Measurements from ENCODE around the gene VPS13C.

The VPS13C gene

GRCh38 chr15:61978225-61978624 is 82.0 kb downstream of the VPS13C start:
- TF ChIP-seq GATA3 (IDR thresholded peaks at IDR 0.05; ENCODE audit: low read depth, low read length): no peak
- TF ChIP-seq GATA2 (IDR thresholded peaks at IDR 0.05; ENCODE audit: low read depth, low read length): no peak

GRCh38 chr15:61974759-61975158 is 85.5 kb downstream of the VPS13C start:
- TF ChIP-seq GATA2 (IDR thresholded peaks at IDR 0.05; ENCODE audit: low read depth, low read length): no peak
- no peak for TF ChIP-seq GATA3 (IDR thresholded peaks at IDR 0.05; ENCODE audit: low read depth, low read length)

- TF ChIP-seq GATA2 (IDR thresholded peaks at IDR 0.05; ENCODE audit: low read depth, low read length): no peak
- TF ChIP-seq GATA3 (IDR thresholded peaks at IDR 0.05; ENCODE audit: low read depth, low read length): no peak
Measured at GRCh38 chr15:61974118-61974517, 86.1 kb downstream of the VPS13C start.

GRCh38 chr15:61951949-61952348 is 108.3 kb downstream of the VPS13C start:
- TF ChIP-seq GATA3 (IDR thresholded peaks at IDR 0.05; ENCODE audit: low read depth, low read length) (no peak), GATA2 (IDR thresholded peaks at IDR 0.05; ENCODE audit: low read depth, low read length) (no peak)

GRCh38 chr15:61946778-61947177 is 113.5 kb downstream of the VPS13C start:
- TF ChIP-seq GATA2 (IDR thresholded peaks at IDR 0.05; ENCODE audit: low read depth, low read length) (no peak), GATA3 (IDR thresholded peaks at IDR 0.05; ENCODE audit: low read depth, low read length) (no peak)

GRCh38 chr15:61943992-61944391 is 116.3 kb downstream of the VPS13C start:
- TF ChIP-seq GATA3 (IDR thresholded peaks at IDR 0.05; ENCODE audit: low read depth, low read length): no peak
- TF ChIP-seq GATA2 (IDR thresholded peaks at IDR 0.05; ENCODE audit: low read depth, low read length): no peak

- TF ChIP-seq GATA3 (IDR thresholded peaks at IDR 0.05; ENCODE audit: low read depth, low read length): no peak
- TF ChIP-seq GATA2 (IDR thresholded peaks at IDR 0.05; ENCODE audit: low read depth, low read length): no peak
Measured at GRCh38 chr15:61938249-61938648, 122.0 kb downstream of the VPS13C start.

- peak; percentile 92 for TF ChIP-seq GATA3 (IDR thresholded peaks at IDR 0.05; ENCODE audit: low read depth, low read length)
- TF ChIP-seq GATA2 (IDR thresholded peaks at IDR 0.05; ENCODE audit: low read depth, low read length): peak; percentile 95
Measured at GRCh38 chr15:61936528-61937195, 123.6 kb downstream of the VPS13C start.

GRCh38 chr15:61935493-61935892 is 124.8 kb downstream of the VPS13C start:
- TF ChIP-seq GATA3 (IDR thresholded peaks at IDR 0.05; ENCODE audit: low read depth, low read length) (no peak), GATA2 (IDR thresholded peaks at IDR 0.05; ENCODE audit: low read depth, low read length) (no peak)

- no peak for TF ChIP-seq GATA3 (IDR thresholded peaks at IDR 0.05; ENCODE audit: low read depth, low read length)
- TF ChIP-seq GATA2 (IDR thresholded peaks at IDR 0.05; ENCODE audit: low read depth, low read length): no peak
Measured at GRCh38 chr15:61929452-61929851, 130.8 kb downstream of the VPS13C start.

GRCh38 chr15:61923173-61923572 is 137.1 kb downstream of the VPS13C start:
- no peak for TF ChIP-seq GATA2 (IDR thresholded peaks at IDR 0.05; ENCODE audit: low read depth, low read length)
- TF ChIP-seq GATA3 (IDR thresholded peaks at IDR 0.05; ENCODE audit: low read depth, low read length): no peak

- TF ChIP-seq GATA2 (IDR thresholded peaks at IDR 0.05; ENCODE audit: low read depth, low read length) (no peak), GATA3 (IDR thresholded peaks at IDR 0.05; ENCODE audit: low read depth, low read length) (no peak)
Measured at GRCh38 chr15:61921093-61921492, 139.2 kb downstream of the VPS13C start.

- TF ChIP-seq GATA2 (IDR thresholded peaks at IDR 0.05; ENCODE audit: low read depth, low read length) (no peak), GATA3 (IDR thresholded peaks at IDR 0.05; ENCODE audit: low read depth, low read length) (no peak)
Measured at GRCh38 chr15:61917457-61917856, 142.8 kb downstream of the VPS13C start.

GRCh38 chr15:61916104-61916503 is 144.1 kb downstream of the VPS13C start:
- no peak for TF ChIP-seq GATA2 (IDR thresholded peaks at IDR 0.05; ENCODE audit: low read depth, low read length)

GRCh38 chr15:61915640-61916039 is 144.6 kb downstream of the VPS13C start:
- TF ChIP-seq GATA3 (IDR thresholded peaks at IDR 0.05; ENCODE audit: low read depth, low read length) (no peak), GATA2 (IDR thresholded peaks at IDR 0.05; ENCODE audit: low read depth, low read length) (no peak)

Data from SH-SY5Y (cell line).